DMS153 treated with DMSO at 0.1 percent for 48 hours (cell line): ENCODE data around the gene NHS.
"Not testable (repeated sequence)": the region's sequence is repeated elsewhere in the genome, so short reads cannot be mapped to it uniquely, and the experiment has no call there.

Experiments
- DNase-seq: peaks from one replicate; lab custom pipeline; 2025; ENCODE audit not compliant: unreplicated experiment; lab: John Stamatoyannopoulos, UW

The NHS gene

DNA sequence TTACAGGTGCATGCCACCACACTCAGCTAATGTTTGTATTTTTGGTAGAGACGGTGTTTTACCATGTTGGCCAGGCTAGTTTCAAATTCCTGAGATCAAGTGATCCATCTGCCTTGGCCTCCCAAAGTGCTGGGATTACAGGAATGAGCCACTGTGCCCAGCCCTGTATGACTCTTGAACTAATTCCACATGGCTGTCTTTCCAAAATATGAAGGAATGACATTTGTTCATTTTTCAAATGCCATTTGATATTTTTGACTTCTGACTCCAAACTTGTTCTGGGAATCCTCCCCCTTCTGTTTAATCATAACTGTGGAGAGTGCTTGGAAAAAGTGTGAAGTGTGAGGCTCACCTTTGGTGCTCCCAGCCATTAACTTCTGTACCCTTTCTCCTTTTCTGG, 119.2 kb downstream of the NHS start:
- no peak for DNase-seq

DNA sequence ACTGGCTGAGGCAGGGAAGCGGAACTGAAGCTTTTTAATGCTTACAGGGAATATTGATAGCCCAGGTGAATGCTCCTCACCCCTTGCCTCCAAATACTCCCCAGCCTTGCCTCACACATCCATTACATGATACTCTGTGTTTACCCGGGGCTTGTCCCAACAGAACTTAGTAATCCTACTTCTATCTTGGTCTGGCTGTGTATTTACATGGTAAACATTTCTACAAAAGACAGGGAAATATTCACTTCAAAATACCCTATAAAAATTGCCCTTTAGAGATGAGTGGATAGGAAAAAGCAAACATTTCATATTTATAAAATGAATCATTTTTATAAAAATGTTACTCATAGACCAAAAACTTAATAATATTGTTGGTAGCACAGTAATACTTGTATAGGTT, 120.1 kb downstream of the NHS start:
- DNase-seq = peak; percentile 27

DNA sequence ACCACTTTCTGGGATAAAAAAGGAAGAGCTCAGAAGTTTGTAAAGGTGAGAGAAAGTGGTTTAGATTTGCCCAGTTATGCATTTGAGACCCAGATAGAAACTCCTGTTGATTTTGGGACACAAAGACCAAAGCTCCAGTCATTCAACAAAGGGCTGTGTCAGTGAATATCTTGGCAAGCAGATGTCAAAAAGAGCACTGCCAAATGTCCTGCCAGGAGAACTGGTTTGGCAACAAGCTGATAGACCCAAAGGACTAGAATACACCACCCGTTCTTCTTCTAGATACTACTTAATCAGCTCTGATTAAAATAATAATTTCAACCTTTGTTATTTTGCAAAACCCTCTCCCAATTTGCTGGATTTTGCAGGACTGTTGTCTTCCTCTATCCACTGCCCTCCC, 121.4 kb downstream of the NHS start:
- peak; percentile 9 for DNase-seq

DNA sequence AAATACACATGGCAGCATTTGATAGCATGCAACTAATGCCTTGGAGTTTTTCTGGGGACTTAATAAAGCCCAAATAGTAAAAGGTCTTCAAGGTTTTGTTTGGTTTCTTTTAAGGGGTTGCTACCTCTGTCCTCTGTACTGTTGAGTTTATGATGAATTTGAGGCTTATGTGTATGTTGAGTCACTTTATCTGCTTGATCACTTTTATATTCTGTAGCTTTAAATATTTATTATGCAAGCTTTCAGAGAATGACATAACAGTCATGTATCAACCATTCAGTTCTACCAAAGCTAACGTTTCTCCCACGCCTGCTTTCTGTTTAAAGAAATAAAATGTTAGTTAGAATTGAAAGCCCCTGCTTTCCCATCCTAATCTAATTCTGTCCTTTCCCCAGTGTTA, 122.2 kb downstream of the NHS start:
- no peak for DNase-seq

DNA sequence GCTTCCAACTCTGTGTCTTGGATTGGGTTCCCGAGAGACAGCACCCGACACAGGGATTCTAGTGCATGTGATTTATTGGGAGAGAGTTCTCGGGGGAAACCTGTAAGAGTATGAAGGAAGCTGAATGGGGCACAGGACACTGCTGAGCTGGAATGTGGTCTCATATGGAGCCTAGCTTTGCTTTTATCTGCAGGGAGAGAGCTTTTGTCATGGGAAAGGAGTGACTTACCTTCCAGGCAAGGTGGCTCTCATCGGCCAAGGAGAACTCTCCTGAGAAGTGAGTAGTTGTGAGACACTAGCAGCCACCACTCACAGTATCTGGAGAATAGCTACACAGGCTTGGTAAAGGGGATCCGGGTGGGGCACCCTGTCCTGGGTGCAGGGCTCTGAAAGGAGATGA, 124.5 kb downstream of the NHS start:
- DNase-seq = no peak

DNA sequence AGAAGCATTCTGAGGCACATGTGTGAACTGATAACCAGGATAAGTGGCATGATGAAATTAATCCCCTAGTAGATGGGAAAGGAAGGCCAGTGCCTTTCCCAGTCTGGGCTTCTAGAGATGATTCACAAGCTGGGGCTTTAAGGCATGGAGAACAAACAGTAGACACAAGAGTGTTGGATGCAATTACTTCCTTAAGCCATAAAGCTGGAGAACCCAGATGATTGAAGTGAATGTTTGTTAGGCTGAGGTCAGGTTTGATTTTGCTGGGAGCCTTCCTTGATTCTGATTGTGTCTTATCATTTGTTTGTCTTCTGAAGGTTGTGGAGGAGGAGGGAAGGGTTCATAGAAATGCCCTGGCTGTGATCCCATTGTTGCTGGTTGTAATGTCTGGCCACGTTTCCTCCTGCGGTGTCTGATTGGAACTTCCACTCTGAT, 125.2 kb downstream of the NHS start:
- DNase-seq = no peak

DNA sequence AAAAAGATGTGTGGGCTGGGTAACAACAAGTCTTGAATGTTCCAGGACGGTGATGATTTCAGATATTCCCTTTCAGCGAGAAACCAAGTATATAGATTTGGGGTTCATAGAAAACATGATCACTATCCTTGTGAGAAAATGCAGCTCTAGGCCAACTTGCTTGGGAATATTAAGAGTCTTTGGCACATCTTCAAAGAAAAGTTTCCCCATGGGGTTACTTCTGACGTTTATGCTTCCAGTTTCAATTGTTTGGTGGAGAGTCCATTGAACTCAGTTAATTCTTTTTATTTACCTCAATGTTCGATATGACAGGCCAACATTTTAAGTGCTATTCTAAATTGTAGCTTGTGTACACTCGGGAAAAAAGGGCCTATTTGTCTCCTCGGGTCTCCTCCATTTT, 126.7 kb downstream of the NHS start:
- no peak for DNase-seq

DNA sequence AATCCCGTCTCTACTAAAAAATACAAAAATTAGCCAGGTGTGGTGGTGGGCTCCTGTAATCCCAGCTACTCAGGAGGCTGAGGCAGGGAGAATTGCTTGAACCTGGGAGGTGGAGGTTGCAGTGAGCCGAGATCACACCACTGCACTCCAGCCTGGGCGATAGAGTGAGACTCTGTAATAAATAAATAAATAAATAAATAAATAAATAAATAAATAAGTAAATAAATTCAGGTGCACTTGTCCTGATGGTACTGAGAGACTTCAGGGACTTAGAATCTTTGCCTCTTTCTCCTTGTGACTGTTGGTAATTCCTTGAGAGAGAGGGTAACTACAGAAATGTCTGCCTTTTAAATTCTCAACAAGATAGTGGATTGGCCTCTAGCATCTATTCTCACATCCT, 131.4 kb downstream of the NHS start:
- DNase-seq = not testable (repeated sequence)

DNA sequence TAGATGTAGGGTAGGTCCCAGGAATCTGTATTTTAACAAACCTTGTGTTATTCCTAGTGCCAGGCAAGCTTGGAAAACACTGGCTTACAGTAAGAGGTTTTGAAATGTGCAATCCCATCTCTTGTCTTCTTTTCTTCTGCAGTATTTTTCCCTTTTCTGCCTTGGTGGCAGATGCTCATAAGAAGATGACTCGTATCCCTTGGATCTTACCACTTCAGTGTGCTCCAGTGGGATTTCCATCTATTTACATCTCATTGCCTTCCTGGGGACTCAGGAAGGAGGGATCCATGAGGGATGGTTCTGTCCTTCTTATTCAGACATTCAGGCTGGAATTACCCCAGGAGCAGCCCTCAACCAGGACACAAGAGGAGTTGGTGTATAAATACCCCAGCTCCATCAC, 136.6 kb downstream of the NHS start:
- no peak for DNase-seq

DNA sequence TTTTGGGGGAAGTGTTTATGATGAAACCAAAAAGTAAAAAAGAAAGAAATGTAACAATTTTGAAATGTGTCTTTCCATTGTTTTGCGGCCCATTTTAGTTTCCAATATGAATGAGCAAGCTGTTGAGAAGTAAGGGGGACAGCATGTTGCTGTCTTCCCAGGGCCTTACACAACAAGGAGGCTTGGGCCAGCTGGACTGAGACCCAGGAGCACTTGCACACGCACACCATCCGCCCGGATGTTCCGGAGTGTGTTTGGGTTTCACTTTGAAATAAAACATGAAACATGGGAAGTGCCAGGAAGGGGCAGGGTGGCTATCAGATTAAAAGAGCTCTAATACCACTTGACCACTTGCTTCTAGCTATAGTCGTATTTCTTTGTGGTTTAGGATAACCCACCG, 144.4 kb downstream of the NHS start:
- no peak for DNase-seq

DNA sequence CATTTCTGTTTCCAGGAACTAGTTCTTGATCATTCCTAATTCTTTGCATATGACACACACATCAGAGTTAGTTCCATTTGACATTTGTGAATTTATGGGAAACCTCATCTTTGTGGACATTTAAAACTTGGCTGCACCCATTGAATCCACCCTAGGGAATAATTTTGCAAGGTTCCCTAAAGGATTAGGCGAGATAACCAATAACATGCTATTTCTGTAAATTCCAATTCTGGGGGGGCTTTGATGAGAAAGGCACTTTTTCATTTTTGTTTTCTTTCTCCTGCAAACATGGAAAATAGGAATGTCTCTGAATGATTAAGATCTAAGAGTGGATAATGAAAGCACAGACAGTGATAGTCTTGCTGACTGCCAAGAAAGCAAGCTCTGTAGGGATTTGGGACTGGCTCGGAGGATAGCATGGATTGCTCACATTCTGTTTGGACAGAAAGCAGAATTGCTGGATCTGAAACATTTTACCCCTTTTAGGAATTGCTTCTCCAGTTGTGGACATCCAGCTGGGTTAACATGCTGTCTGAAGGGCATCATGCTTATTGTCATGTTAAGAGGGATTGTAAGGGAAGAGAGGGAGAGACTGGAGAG, 145.1 kb downstream of the NHS start:
- DNase-seq = no peak

DNA sequence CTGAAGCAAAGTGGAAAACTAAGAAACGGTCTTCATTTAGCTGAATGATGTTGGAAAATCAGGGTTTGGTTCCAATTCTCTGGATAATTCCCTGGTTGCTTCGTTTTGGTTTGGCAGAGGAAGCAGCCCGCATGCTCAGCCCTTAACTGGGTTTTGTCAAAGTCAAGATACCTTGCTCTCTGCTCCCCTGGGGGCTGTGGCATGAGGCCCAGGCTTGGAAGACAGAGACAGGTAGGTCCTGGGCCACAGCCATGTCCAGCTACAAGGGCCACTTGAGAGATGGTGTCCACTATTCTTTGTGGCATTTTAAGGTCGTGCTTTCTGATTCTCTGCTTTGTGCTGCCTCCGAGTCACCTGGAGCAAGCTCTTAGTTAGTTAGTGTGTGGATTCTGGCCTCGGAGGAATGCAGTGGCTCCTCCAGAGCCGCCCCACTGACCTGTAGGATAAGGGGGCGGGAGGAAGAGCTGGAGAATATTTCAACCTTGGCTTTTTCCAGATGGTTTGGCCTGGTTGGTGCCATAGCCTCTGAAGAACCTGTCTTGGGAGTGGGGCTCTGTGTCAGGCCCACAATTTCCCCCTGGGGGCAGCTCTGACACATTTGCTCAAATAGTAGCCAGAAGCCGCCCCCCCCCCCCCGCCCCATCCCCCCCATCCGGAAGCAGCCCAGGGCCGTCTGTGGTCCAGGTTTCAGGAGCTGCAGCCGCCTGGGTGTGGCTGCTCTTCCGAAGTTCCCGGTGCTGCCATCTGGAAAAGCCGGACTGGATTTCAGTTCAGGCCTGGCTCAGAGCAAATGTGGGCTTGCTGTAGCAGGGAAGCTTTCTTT, 147.1 kb downstream of the NHS start:
- DNase-seq = no peak

DNA sequence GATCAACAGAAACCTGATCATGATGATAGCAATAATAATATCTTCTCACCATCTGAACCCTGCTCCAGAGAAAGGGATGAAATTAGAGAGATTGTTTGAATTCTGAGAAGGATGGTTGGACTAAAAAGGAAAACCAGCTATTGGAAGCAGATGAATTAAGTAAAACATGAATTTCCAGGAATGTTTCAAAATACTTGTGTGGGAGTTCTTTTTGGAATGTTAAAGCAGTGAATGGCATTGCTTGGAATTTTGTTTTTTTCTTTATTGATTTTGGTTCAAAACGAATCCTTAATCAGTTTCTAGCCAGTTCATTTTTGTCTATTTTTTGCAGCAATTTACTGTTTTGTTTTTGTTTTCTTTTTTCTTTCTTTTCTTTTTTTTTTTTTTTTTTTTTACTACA, 150.3 kb downstream of the NHS start:
- no peak for DNase-seq

DNA sequence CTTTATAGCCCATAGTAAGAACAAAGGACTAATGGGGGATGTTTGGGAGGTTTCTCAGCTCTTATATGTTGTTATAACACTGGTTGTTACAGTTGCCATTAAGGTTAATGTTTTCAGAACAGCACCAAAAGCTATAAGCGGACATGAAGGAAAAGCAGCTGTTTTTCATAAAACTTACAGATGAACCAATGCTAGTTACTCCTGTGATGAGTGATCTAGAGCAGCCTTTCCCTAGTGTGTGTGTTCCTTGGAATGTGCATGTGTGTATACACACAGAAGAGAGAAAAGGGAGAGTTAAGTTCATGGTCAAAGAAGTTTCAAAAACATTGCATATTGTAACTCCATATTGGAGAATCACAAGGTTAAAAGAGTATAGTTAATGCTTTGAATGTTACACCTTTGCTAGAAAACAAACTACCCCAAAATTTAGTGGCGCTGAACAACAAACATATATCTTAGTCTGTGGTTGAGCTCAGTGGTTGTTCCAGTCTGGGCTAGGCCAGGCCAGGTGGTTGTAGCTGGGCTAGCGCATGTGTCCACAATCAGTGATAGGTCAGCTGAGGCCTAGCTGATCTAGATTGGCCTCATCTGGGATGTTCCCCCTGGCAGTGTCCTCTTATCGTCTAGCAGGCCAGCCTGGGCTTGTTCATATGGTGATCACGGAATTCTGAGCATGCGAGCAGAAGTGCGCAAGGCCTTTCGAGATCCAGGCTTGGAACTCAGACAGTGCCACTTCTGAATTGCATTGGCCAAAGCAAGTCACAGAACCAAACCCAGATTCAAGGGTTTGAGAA, 151.0 kb downstream of the NHS start:
- DNase-seq = no peak

DNA sequence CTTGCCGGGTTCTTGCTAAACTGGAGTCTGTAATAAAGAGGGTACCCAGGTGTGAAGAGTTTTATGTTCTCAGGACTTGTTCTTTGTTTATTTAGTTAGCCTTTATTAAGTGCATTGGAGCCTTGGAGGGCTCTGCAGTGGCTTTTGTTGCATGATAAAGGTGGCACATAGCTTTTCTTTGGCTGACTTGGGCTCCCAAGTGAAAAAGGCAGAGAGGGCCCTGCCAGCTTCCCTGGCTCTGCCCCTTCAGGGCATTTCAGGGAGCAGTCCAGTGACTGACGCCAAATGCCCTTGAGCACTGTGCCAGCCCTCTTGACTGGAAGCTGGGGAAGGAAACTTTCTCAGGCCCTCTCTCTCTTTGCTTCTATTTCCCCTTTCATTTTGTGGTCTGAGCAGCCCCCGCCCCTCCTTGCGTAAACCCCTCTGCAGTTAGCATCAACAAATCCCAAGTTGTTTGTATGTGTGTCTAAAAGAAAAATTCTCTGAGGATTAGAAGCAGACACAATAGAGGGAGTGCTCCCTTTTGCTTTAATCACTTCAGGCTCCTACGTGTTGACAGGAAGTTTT, 152.2 kb downstream of the NHS start:
- DNase-seq = no peak

DNA sequence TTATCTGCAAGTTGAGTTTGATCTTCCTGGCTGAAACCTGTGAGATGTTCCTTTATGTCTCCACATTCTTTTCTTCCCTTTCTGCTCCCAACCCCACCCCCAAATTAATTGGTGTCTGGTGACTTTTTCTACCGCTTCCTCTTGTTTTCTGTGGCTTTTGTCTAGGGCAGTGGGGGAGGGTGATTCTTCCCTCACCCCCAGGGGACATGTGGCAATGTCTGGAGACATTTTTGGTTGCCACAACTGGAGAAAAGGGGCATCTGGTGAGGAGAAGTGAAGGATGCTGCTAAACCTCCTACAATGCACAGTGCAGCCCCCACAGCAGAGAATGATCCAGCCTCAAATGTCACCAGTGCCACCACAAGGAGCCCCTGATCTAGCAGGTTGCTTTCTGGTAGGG, 152.9 kb downstream of the NHS start:
- DNase-seq = no peak

DNA sequence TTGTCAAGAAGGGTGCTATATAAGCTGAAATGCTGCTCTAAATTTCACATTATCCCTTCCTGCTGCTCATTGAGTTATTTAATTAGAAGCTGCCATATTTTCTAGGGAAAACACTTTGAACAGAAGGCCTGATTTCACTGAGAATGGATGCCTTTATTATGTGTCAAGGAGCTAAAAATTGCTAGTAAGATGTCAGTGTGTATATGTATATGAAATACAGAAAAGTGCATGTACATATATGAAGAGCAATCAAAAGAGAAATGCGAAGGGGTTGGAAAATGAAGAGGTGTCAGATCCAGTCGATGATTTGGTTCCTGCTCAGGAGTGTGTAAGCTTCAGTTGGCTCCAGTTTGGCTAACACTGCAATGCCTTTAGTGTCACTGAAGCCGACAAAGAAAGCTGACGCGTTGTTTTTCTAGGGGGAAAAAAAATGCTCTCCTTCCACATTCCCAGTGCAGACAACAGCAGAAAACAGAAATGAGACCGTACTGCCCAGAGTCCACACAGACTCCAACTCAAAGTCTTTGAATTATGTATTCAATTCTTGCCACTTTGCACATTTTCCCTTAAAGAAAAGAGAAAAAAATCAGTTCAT, 154.2 kb downstream of the NHS start:
- no peak for DNase-seq

DNA sequence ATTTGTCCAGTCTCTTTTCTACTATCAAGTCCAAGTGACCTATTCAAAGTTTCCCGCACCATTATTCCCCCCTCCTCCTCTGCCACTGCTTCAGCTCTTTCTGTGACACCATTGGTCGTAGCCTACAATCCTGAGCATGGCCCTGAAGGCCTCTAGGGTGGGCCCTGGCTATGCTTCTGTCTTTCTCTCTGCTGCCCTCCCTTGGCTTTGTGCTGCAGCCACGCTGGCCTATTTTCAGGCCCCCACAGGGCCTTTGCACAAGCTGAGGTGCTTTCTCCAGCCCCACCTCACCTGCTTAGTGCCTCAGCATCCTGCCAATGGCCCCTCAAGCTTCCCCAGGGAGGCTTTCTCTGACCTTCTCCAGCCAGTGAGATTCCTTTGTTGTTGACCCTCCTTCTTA, 156.5 kb downstream of the NHS start:
- DNase-seq = no peak

DNA sequence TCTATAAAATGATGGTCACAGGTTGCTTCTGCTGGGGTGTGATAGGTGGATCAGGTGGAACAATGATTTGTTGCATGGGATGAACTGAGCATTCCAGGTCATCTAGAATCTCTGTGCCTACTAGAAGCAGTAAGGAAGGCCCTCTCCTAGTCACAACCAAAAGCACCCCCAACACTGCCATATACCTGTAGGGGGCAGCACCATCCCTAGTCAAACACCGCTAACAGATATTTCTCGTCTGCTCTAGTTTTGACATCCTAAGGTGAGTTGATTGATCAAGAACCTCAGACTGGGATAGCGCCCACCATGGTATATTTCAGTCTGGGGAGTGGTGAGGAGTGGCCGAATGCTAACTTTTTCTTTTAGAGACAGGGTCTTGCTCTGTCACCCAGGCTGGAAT, 160.2 kb downstream of the NHS start:
- DNase-seq = no peak

DNA sequence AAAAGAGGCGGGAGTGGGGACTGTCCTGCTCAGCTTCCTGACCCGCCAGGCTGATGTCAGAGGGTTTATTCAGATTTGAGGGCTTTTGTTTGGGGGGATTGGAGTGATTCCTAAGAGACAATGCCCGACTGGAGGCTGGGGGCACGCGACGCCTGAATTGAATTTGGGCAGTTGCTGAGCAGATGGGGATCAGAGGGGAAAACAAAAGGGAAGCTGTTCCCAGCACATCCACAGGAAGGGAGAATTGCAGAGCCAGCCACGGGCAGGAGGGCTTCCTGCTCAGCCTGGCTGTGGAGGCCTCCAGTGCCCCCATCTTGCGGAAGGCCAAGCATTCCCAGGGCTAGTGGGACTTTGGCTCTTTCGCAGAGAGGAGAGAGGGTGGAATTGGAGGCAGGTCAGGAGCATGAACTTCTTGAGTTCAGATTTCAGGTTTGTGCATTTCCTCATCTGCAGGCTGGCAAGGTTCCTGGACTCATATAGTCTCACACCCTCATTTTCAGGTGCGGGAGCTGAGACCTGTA, 162.8 kb downstream of the NHS start:
- no peak for DNase-seq

DNA sequence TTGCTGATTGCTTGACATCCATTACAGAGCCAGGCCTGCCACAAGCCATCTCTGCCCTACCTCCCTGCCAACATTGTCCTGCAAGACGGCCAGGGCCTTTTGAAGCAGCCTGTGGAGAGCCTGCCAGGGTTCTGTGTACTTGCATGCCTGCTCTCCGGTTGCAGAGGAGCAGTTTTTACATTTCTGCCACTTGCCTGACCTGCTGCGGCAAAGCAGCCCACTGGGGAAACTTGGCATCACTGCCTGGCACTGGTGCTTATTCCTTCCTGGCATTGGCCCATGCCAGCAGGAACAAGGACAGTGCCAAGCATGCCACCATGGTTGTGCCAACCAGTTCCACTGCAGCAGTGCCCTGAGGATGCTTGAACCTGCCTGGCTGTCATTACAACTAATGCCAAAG, 167.1 kb downstream of the NHS start:
- DNase-seq = no peak
